Subcutaneous abdominal adipose tissue (tissue), 5 donors: Measurements from ENCODE around the gene HOXB7.
A peak's percentile ranks its signal among the peaks of the same experiment; 100 is the strongest.

Source experiments
- H3K27ac ChIP-seq: one replicate; pipeline ENCODE4 v1.7.0; 2013; ENCODE audit warnings: low read depth, mild to moderate bottlenecking, inconsistent platforms, low read length, moderate library complexity
- H3K27me3 ChIP-seq, 5 donors: one replicate each; pipeline ENCODE4 v1.7.0; 2013; ENCODE audit warnings: low read length in 5 of 5, inconsistent platforms in 1 of 5; ENCODE audit not compliant: control insufficient read depth in 5 of 5, insufficient read depth in 4 of 5
- H3K36me3 ChIP-seq, 5 donors: one replicate each; pipeline ENCODE4 v1.7.0; 2013; ENCODE audit warnings: low read length in 5 of 5; ENCODE audit not compliant: control insufficient read depth in 5 of 5, insufficient read depth in 5 of 5
- H3K4me1 ChIP-seq, 5 donors: one replicate each; pipeline ENCODE4 v1.7.0; 2013; ENCODE audit warnings: low read length in 5 of 5, mild to moderate bottlenecking in 3 of 5, moderate library complexity in 1 of 5; ENCODE audit not compliant: control insufficient read depth in 5 of 5, insufficient read depth in 5 of 5
- H3K4me3 ChIP-seq, 5 donors: one replicate each; pipeline ENCODE4 v1.7.0; 2013; ENCODE audit warnings: low read length in 5 of 5, low read depth in 1 of 5
- H3K9ac ChIP-seq, 5 donors: one replicate each; pipeline ENCODE4 v1.7.0; 2013; ENCODE audit warnings: low read length in 5 of 5, mild to moderate bottlenecking in 4 of 5, moderate library complexity in 3 of 5
- H3K9me3 ChIP-seq, 5 donors: one replicate each; pipeline ENCODE4 v1.7.0; 2013; ENCODE audit warnings: low read length in 5 of 5; ENCODE audit not compliant: control insufficient read depth in 5 of 5
- donor health status: healthy.
- donor health status: healthy.
- donor health status: healthy.
- donor health status: healthy.
- donor health status: healthy.

Gene HOXB7

GRCh38 chr17:48622857-48623256 is 12.0 kb upstream of the HOXB7 start:
- H3K9me3 ChIP-seq, result no peaks in the 10 kb centered on the region
- no peak overlapping the region for H3K27ac ChIP-seq
- H3K27me3 ChIP-seq, result peaks cover 50 to 83% (median 67%) of the 10 kb centered on the region in 5 donors
- H3K9ac ChIP-seq, result no peak overlapping the region
- H3K4me1 ChIP-seq, result peaks cover 4 to 37% (median 28%) of the 10 kb centered on the region in 5 donors
- no peaks in the 10 kb centered on the region for H3K36me3 ChIP-seq
- H3K4me3 ChIP-seq, result no peak overlapping the region

GRCh38 chr17:48621410-48622392 is 10.9 kb upstream of the HOXB7 start:
- H3K27me3 ChIP-seq, result peaks cover 48 to 82% (median 63%) of the 10 kb centered on the region in 5 donors

GRCh38 chr17:48620461-48621139 is 9.8 kb upstream of the HOXB7 start:
- H3K9ac ChIP-seq, result no peak overlapping the region
- H3K4me1 ChIP-seq, result peaks cover 2 to 25% (median 17%) of the 10 kb centered on the region in 5 donors
- no peaks in the 10 kb centered on the region for H3K36me3 ChIP-seq
- H3K27ac ChIP-seq, result no peak overlapping the region
- no peak overlapping the region for H3K4me3 ChIP-seq
- peaks cover 58 to 89% (median 68%) of the 10 kb centered on the region in 5 donors for H3K27me3 ChIP-seq
- no peaks in the 10 kb centered on the region for H3K9me3 ChIP-seq

More at GRCh38 chr17:48621410-48622392, 10.9 kb upstream of the HOXB7 start:
- Histone ChIP-seq H3K9ac (no peak overlapping the region), H3K27ac (no peak overlapping the region), H3K4me3 (no peak overlapping the region), H3K4me1 (peaks cover 4 to 35% (median 25%) of the 10 kb centered on the region in 5 donors), H3K9me3 (no peaks in the 10 kb centered on the region), H3K36me3 (no peaks in the 10 kb centered on the region)

- Histone ChIP-seq H3K4me3 (no peak overlapping the region), H3K9me3 (no peaks in the 10 kb centered on the region), H3K4me1 (peaks cover 2 to 19% (median 12%) of the 10 kb centered on the region in 5 donors), H3K27ac (no peak overlapping the region), H3K36me3 (no peaks in the 10 kb centered on the region), H3K9ac (no peak overlapping the region), H3K27me3 (peaks cover 59 to 86% (median 71%) of the 10 kb centered on the region in 5 donors)
Measured at GRCh38 chr17:48619826-48620449, 9.1 kb upstream of the HOXB7 start.

- H3K9ac ChIP-seq, result no peak overlapping the region
- H3K4me1 ChIP-seq, result peaks cover 2 to 24% (median 18%) of the 10 kb centered on the region in 5 donors
- no peaks in the 10 kb centered on the region for H3K36me3 ChIP-seq
- H3K9me3 ChIP-seq, result no peaks in the 10 kb centered on the region
- peaks cover 47 to 76% (median 62%) of the 10 kb centered on the region in 5 donors for H3K27me3 ChIP-seq
- H3K27ac ChIP-seq, result no peak overlapping the region
- peak overlapping the region in 1 of 5 donors; percentile 22 for H3K4me3 ChIP-seq
Measured at GRCh38 chr17:48618256-48618896, 7.6 kb upstream of the HOXB7 start.

GRCh38 chr17:48617471-48618255 is 6.8 kb upstream of the HOXB7 start:
- Histone ChIP-seq H3K4me1 (peaks cover 2 to 26% (median 19%) of the 10 kb centered on the region in 5 donors), H3K27ac (no peak overlapping the region), H3K27me3 (peaks cover 41 to 69% (median 56%) of the 10 kb centered on the region in 5 donors), H3K9ac (no peak overlapping the region), H3K9me3 (no peaks in the 10 kb centered on the region), H3K4me3 (no peak overlapping the region), H3K36me3 (no peaks in the 10 kb centered on the region)

GRCh38 chr17:48616717-48617470 is 6.1 kb upstream of the HOXB7 start:
- Histone ChIP-seq H3K27ac (no peak overlapping the region), H3K9ac (no peak overlapping the region), H3K9me3 (no peaks in the 10 kb centered on the region), H3K4me1 (peaks cover 2 to 33% (median 26%) of the 10 kb centered on the region in 5 donors), H3K36me3 (no peaks in the 10 kb centered on the region), H3K27me3 (peaks cover 37 to 61% (median 49%) of the 10 kb centered on the region in 5 donors), H3K4me3 (no peak overlapping the region)

- H3K36me3 ChIP-seq, result no peaks in the 10 kb centered on the region
- peaks cover 2 to 40% (median 32%) of the 10 kb centered on the region in 5 donors for H3K4me1 ChIP-seq
- H3K9ac ChIP-seq, result no peak overlapping the region
- H3K9me3 ChIP-seq, result no peaks in the 10 kb centered on the region
- H3K4me3 ChIP-seq, result no peak overlapping the region
- H3K27ac ChIP-seq, result no peak overlapping the region
- peaks cover 29 to 54% (median 41%) of the 10 kb centered on the region in 5 donors for H3K27me3 ChIP-seq
Measured at GRCh38 chr17:48615963-48616716, 5.3 kb upstream of the HOXB7 start.
